IPS-15b (cell line): Measurements from ENCODE around the gene LRMDA.

Source experiments
- H3K27me3 ChIP-seq: one replicate; pipeline ENCODE4 v1.6.1; 2013; ENCODE audit warnings: low read length; ENCODE audit not compliant: control insufficient read depth, insufficient read depth
- H3K36me3 ChIP-seq: one replicate; pipeline ENCODE4 v1.6.1; 2013; ENCODE audit warnings: low read length; ENCODE audit not compliant: control insufficient read depth, insufficient read depth
- H3K4me1 ChIP-seq: one replicate; pipeline ENCODE4 v1.6.1; 2013; ENCODE audit warnings: mild to moderate bottlenecking, low read length; ENCODE audit not compliant: control insufficient read depth, insufficient read depth
- H3K4me3 ChIP-seq: one replicate; pipeline ENCODE4 v1.5.1; 2013; ENCODE audit warnings: low read depth, low read length
- H3K9ac ChIP-seq: one replicate; pipeline ENCODE4 v1.6.1; 2013; ENCODE audit warnings: low read depth, mild to moderate bottlenecking, low read length
- H3K9me3 ChIP-seq: one replicate; pipeline ENCODE4 v1.6.1; 2013; ENCODE audit warnings: mild to moderate bottlenecking, low read length; ENCODE audit not compliant: control insufficient read depth, insufficient read depth

The LRMDA gene

GRCh38 chr10:75815066-75815465 lies 383.6 kb downstream of the LRMDA start:
- H3K4me3 ChIP-seq: no peak overlapping the region
- no peaks in the 10 kb centered on the region for H3K9me3 ChIP-seq
- H3K9ac ChIP-seq: no peak overlapping the region
- H3K27me3 ChIP-seq: no peaks in the 10 kb centered on the region
- H3K36me3 ChIP-seq: no peaks in the 10 kb centered on the region
- H3K4me1 ChIP-seq: no peaks in the 10 kb centered on the region

- no peak overlapping the region for H3K4me3 ChIP-seq
- H3K36me3 ChIP-seq: no peaks in the 10 kb centered on the region
- H3K9ac ChIP-seq: no peak overlapping the region
- no peaks in the 10 kb centered on the region for H3K27me3 ChIP-seq
- no peaks in the 10 kb centered on the region for H3K9me3 ChIP-seq
- no peaks in the 10 kb centered on the region for H3K4me1 ChIP-seq
Observed at GRCh38 chr10:75817198-75817597, 385.8 kb downstream of the LRMDA start.

- no peak overlapping the region for H3K4me3 ChIP-seq
- H3K9ac ChIP-seq: no peak overlapping the region
- no peaks in the 10 kb centered on the region for H3K9me3 ChIP-seq
- H3K36me3 ChIP-seq: no peaks in the 10 kb centered on the region
- no peaks in the 10 kb centered on the region for H3K27me3 ChIP-seq
- no peaks in the 10 kb centered on the region for H3K4me1 ChIP-seq
Observed at GRCh38 chr10:75818552-75818951, 387.1 kb downstream of the LRMDA start.

GRCh38 chr10:75825235-75825634 lies 393.8 kb downstream of the LRMDA start:
- Histone ChIP-seq H3K9me3 (no peaks in the 10 kb centered on the region), H3K4me3 (no peak overlapping the region), H3K4me1 (no peaks in the 10 kb centered on the region), H3K27me3 (no peaks in the 10 kb centered on the region), H3K9ac (no peak overlapping the region), H3K36me3 (no peaks in the 10 kb centered on the region)

- Histone ChIP-seq H3K9me3 (no peaks in the 10 kb centered on the region), H3K9ac (no peak overlapping the region), H3K4me3 (no peak overlapping the region), H3K4me1 (no peaks in the 10 kb centered on the region), H3K36me3 (no peaks in the 10 kb centered on the region), H3K27me3 (no peaks in the 10 kb centered on the region)
Observed at GRCh38 chr10:75825661-75826060, 394.2 kb downstream of the LRMDA start.

GRCh38 chr10:75826846-75827245 lies 395.4 kb downstream of the LRMDA start:
- Histone ChIP-seq H3K4me3 (no peak overlapping the region), H3K27me3 (no peaks in the 10 kb centered on the region), H3K9me3 (no peaks in the 10 kb centered on the region), H3K36me3 (no peaks in the 10 kb centered on the region), H3K9ac (no peak overlapping the region), H3K4me1 (no peaks in the 10 kb centered on the region)

GRCh38 chr10:75827587-75828021 lies 396.2 kb downstream of the LRMDA start:
- no peaks in the 10 kb centered on the region for H3K9me3 ChIP-seq
- H3K4me1 ChIP-seq: no peaks in the 10 kb centered on the region
- no peaks in the 10 kb centered on the region for H3K27me3 ChIP-seq
- no peaks in the 10 kb centered on the region for H3K36me3 ChIP-seq
- H3K9ac ChIP-seq: no peak overlapping the region
- H3K4me3 ChIP-seq: no peak overlapping the region

- Histone ChIP-seq H3K36me3 (no peaks in the 10 kb centered on the region), H3K27me3 (no peaks in the 10 kb centered on the region), H3K9me3 (no peaks in the 10 kb centered on the region), H3K4me1 (no peaks in the 10 kb centered on the region), H3K4me3 (no peak overlapping the region), H3K9ac (no peak overlapping the region)
Observed at GRCh38 chr10:75828413-75828812, 397.0 kb downstream of the LRMDA start.

GRCh38 chr10:75836064-75836463 lies 404.6 kb downstream of the LRMDA start:
- no peaks in the 10 kb centered on the region for H3K36me3 ChIP-seq
- H3K9ac ChIP-seq: no peak overlapping the region
- no peaks in the 10 kb centered on the region for H3K27me3 ChIP-seq
- no peaks in the 10 kb centered on the region for H3K9me3 ChIP-seq
- H3K4me1 ChIP-seq: no peaks in the 10 kb centered on the region
- H3K4me3 ChIP-seq: no peak overlapping the region

- Histone ChIP-seq H3K4me1 (no peaks in the 10 kb centered on the region), H3K27me3 (no peaks in the 10 kb centered on the region), H3K36me3 (no peaks in the 10 kb centered on the region), H3K4me3 (no peak overlapping the region), H3K9ac (no peak overlapping the region), H3K9me3 (no peaks in the 10 kb centered on the region)
Observed at GRCh38 chr10:75838486-75838885, 407.1 kb downstream of the LRMDA start.

- no peaks in the 10 kb centered on the region for H3K36me3 ChIP-seq
- H3K9me3 ChIP-seq: no peaks in the 10 kb centered on the region
- no peak overlapping the region for H3K4me3 ChIP-seq
- no peaks in the 10 kb centered on the region for H3K4me1 ChIP-seq
- no peaks in the 10 kb centered on the region for H3K27me3 ChIP-seq
- H3K9ac ChIP-seq: no peak overlapping the region
Observed at GRCh38 chr10:75839020-75839419, 407.6 kb downstream of the LRMDA start.

GRCh38 chr10:75841266-75841665 lies 409.8 kb downstream of the LRMDA start:
- Histone ChIP-seq H3K9ac (no peak overlapping the region), H3K9me3 (no peaks in the 10 kb centered on the region), H3K4me3 (no peak overlapping the region), H3K27me3 (no peaks in the 10 kb centered on the region), H3K4me1 (no peaks in the 10 kb centered on the region), H3K36me3 (no peaks in the 10 kb centered on the region)
